ENCODE results near the gene CKAP4.

CKAP4 gene

GRCh38 chr12:106249411-106250135 lies 1.8 kb upstream of the CKAP4 start:
- Histone ChIP-seq H3K4me3 (ENCODE audit: low read depth, low read length, poor library complexity, severe bottlenecking) (peak overlapping the region; percentile 66), H3K9me2 (ENCODE audit: low read depth, low read length) (no peaks in the 10 kb centered on the region), H3K36me3 (ENCODE audit: insufficient read depth, low read length) (no peaks in the 10 kb centered on the region), H4K20me1 (ENCODE audit: insufficient read depth, low read length) (no peaks in the 10 kb centered on the region), H3K27ac (ENCODE audit: low read depth, low read length, poor library complexity, severe bottlenecking) (peak overlapping the region; percentile 95), H2AFZ (ENCODE audit: low read length) (no peak overlapping the region), H3K4me2 (ENCODE audit: low read length) (peak overlapping the region; percentile 66), H3K9ac (ENCODE audit: low read length) (peak overlapping the region; percentile 84; the same call in 1 of the 2 replicates), H3K79me2 (ENCODE audit: insufficient read depth, low read length) (no peaks in the 10 kb centered on the region), H3K27me3 (ENCODE audit: insufficient read depth, low read length) (no peaks in the 10 kb centered on the region), H3F3A (ENCODE audit: insufficient read depth, low read length) (no peaks in the 10 kb centered on the region), H3K4me1 (ENCODE audit: insufficient read depth, low read length, severe bottlenecking) (peaks cover 28% of the 10 kb centered on the region), H3K9me3 (ENCODE audit: low read length) (no peaks in the 10 kb centered on the region)
- TF ChIP-seq EZH2 (IDR thresholded peaks at IDR 0.05; ENCODE audit: borderline replicate concordance, low read length), result no peak
- TF ChIP-seq, protein P1, sequence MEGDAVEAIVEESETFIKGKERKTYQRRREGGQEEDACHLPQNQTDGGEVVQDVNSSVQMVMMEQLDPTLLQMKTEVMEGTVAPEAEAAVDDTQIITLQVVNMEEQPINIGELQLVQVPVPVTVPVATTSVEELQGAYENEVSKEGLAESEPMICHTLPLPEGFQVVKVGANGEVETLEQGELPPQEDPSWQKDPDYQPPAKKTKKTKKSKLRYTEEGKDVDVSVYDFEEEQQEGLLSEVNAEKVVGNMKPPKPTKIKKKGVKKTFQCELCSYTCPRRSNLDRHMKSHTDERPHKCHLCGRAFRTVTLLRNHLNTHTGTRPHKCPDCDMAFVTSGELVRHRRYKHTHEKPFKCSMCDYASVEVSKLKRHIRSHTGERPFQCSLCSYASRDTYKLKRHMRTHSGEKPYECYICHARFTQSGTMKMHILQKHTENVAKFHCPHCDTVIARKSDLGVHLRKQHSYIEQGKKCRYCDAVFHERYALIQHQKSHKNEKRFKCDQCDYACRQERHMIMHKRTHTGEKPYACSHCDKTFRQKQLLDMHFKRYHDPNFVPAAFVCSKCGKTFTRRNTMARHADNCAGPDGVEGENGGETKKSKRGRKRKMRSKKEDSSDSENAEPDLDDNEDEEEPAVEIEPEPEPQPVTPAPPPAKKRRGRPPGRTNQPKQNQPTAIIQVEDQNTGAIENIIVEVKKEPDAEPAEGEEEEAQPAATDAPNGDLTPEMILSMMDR (IDR thresholded peaks at IDR 0.05; ENCODE audit: low read length), result no peak

DNA sequence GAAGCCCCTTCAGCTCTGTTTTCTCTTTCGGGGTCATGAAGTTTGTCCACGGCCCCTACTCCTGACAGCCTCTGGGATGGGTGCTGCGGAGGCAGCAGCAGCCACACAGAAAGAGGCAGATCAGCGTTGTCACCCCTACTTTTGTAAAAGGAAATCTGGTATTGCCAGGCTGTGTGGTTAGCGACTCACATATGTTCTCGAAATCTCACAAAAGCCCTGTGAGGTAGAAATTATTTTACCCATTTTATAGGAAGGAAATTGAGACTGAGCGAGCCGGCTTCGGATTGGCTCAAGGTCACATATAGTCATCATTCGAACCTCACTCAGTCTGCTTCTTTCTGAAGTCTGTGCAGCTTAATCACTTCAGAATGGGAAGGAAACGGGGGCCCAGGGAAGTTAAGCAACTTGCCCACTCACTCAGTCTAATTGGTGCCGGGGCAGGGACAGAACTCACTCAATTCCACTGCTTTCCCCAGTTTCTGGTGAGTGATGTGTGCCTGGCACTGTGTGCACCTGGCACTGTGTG lies 1.1 kb upstream of the CKAP4 start:
- no peaks in the 10 kb centered on the region for H3K27me3 ChIP-seq (ENCODE audit: insufficient read depth, low read length)
- no peaks in the 10 kb centered on the region for H3K9me3 ChIP-seq (ENCODE audit: low read length)
- H3K79me2 ChIP-seq (ENCODE audit: insufficient read depth, low read length), result no peaks in the 10 kb centered on the region
- H3K27ac ChIP-seq (ENCODE audit: low read depth, low read length, poor library complexity, severe bottlenecking), result peak overlapping the region; percentile 95
- peaks cover 28% of the 10 kb centered on the region for H3K4me1 ChIP-seq (ENCODE audit: insufficient read depth, low read length, severe bottlenecking)
- no peak overlapping the region for H2AFZ ChIP-seq (ENCODE audit: low read length)
- peak overlapping the region; percentile 84 for H3K9ac ChIP-seq (ENCODE audit: low read length)
- H3F3A ChIP-seq (ENCODE audit: insufficient read depth, low read length), result no peaks in the 10 kb centered on the region
- H4K20me1 ChIP-seq (ENCODE audit: insufficient read depth, low read length), result no peaks in the 10 kb centered on the region
- peak overlapping the region; percentile 66 for H3K4me2 ChIP-seq (ENCODE audit: low read length)
- no peaks in the 10 kb centered on the region for H3K9me2 ChIP-seq (ENCODE audit: low read depth, low read length)
- H3K4me3 ChIP-seq (ENCODE audit: low read depth, low read length, poor library complexity, severe bottlenecking), result peak overlapping the region; percentile 66
- no peak for TF ChIP-seq EZH2 (IDR thresholded peaks at IDR 0.05; ENCODE audit: borderline replicate concordance, low read length)
- TF ChIP-seq, protein P1 (IDR thresholded peaks at IDR 0.05; ENCODE audit: low read length), result no peak
- no peaks in the 10 kb centered on the region for H3K36me3 ChIP-seq (ENCODE audit: insufficient read depth, low read length)

DNA sequence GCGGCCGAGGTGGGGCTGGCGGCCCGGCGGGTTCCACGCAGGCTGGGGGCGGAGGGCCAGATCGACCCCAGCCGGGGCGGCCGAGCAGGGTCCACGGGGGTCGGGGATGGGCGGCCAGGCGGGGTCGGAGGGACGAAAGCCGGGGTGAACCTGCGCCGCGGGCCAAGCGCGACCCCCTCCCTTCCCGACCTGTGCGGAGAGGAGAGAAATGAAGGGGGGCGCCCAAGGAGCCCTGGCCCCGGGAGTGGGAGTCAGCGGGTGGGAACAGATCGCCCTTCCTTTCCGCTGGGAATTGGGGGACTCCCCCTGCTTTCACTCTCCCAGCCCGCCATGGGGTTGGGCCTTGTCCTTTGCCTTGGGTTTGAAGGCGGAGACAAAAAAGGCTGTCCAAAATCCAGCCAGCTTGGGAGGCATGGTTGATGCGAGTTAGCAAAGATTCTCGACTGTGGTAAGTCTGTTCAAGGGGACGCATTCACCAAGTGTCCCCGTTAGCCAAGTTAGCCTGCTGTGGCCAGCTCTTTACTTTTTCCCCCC lies 559 bp upstream of the CKAP4 start:
- Histone ChIP-seq H3F3A (ENCODE audit: insufficient read depth, low read length) (no peaks in the 10 kb centered on the region), H3K27ac (ENCODE audit: low read depth, low read length, poor library complexity, severe bottlenecking) (peak overlapping the region; percentile 95), H3K4me2 (ENCODE audit: low read length) (peak overlapping the region; percentile 66), H3K4me1 (ENCODE audit: insufficient read depth, low read length, severe bottlenecking) (peaks cover 28% of the 10 kb centered on the region), H2AFZ (ENCODE audit: low read length) (no peak overlapping the region), H3K27me3 (ENCODE audit: insufficient read depth, low read length) (no peaks in the 10 kb centered on the region), H3K9me3 (ENCODE audit: low read length) (no peaks in the 10 kb centered on the region), H3K9me2 (ENCODE audit: low read depth, low read length) (no peaks in the 10 kb centered on the region), H3K36me3 (ENCODE audit: insufficient read depth, low read length) (no peaks in the 10 kb centered on the region), H3K4me3 (ENCODE audit: low read depth, low read length, poor library complexity, severe bottlenecking) (peak overlapping the region; percentile 66), H3K79me2 (ENCODE audit: insufficient read depth, low read length) (no peaks in the 10 kb centered on the region), H4K20me1 (ENCODE audit: insufficient read depth, low read length) (no peaks in the 10 kb centered on the region), H3K9ac (ENCODE audit: low read length) (peak overlapping the region; percentile 84)
- TF ChIP-seq, protein P1 (IDR thresholded peaks at IDR 0.05; ENCODE audit: low read length), result no peak
- TF ChIP-seq EZH2 (IDR thresholded peaks at IDR 0.05; ENCODE audit: borderline replicate concordance, low read length), result no peak

Data from OCI-LY1 (cell line).